ENCODE data around the gene UMODL1.

Gene UMODL1

GRCh38 chr21:42027085-42027821 lies 43.9 kb upstream of the UMODL1 start:
- TF ChIP-seq, protein P1, sequence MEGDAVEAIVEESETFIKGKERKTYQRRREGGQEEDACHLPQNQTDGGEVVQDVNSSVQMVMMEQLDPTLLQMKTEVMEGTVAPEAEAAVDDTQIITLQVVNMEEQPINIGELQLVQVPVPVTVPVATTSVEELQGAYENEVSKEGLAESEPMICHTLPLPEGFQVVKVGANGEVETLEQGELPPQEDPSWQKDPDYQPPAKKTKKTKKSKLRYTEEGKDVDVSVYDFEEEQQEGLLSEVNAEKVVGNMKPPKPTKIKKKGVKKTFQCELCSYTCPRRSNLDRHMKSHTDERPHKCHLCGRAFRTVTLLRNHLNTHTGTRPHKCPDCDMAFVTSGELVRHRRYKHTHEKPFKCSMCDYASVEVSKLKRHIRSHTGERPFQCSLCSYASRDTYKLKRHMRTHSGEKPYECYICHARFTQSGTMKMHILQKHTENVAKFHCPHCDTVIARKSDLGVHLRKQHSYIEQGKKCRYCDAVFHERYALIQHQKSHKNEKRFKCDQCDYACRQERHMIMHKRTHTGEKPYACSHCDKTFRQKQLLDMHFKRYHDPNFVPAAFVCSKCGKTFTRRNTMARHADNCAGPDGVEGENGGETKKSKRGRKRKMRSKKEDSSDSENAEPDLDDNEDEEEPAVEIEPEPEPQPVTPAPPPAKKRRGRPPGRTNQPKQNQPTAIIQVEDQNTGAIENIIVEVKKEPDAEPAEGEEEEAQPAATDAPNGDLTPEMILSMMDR (IDR thresholded peaks at IDR 0.05): no peak

- TF ChIP-seq, protein P1 (IDR thresholded peaks at IDR 0.05): no peak
These were observed 43.0 kb upstream of the UMODL1 start for GRCh38 chr21:42027822-42028765.

DNA sequence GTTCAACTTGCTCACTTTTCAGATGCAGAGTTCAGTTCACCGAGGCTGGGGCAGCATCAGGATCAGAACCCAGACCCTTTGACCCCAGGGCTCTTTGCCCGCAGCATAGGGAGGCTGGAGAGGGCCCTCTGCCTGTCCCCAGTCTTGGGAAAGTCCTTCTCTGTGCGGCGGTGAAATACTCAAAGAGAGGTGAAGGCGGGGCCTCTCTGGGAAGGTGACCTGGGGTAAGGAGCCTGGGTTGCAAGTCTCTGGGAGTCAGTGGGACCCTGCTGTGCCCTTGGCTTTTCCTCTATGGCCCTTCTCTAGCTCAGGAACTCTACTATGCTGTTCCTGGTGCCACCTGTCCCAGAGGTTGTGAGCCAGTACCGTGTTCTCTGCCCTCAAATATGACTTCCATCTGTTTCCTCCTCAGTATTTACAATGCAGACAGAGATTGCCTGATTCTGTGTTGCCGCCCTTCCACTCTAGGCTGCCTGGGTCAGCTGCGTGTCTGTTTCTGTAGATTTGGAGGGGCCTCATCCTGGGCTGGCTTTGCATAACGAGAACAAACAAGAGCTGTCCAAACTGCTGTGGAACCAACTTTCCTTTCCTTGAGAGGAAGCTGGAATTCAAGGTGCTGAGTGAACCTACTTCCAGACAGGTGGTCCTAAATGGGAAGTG lies 42.2 kb upstream of the UMODL1 start:
- TF ChIP-seq, protein P1 (IDR thresholded peaks at IDR 0.05): no peak

DNA sequence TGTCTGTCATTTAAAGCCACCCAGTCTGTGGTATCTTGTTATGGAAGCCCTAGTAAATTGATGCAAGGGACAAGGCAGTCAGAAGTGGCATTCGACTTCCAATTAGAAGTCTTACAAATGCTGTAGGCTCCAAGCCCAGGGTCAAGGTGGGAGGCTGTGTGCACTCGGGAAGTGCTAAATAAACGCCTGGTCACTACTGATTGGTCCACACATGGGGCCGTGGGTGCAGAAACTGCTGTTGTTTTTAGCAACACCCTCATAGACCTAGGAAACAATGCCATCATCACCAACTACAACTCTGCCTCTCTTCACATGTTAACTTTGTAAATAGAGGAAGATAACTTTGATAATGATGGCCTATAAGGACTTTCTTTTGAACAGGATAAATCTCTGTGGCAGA lies 40.8 kb upstream of the UMODL1 start:
- TF ChIP-seq, protein P1 (IDR thresholded peaks at IDR 0.05): no peak

GRCh38 chr21:42031241-42031640 lies 39.9 kb upstream of the UMODL1 start:
- TF ChIP-seq, protein P1 (IDR thresholded peaks at IDR 0.05): no peak

DNA sequence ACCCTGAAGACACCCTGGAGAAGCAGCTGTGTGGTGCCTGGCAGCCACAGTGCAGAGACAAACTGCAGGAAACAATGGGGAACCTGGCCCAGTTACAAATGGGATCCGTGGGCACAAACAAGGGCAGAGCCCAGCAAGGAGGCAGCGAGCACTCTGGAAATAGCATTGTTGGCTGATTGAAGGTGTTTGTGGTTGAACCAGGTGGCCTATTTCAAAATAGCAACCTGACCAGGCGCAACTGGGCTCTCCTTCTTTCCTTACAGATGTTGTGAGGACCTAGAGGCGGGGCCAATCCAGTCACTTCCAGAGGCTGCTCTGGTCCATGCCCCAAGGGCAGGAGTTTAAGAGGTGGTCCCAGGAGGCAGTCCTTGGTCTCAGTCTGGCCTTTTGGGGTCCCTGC lies 39.3 kb upstream of the UMODL1 start:
- TF ChIP-seq, protein P1 (IDR thresholded peaks at IDR 0.05): no peak

GRCh38 chr21:42032266-42032665 lies 38.9 kb upstream of the UMODL1 start:
- TF ChIP-seq, protein P1 (IDR thresholded peaks at IDR 0.05): no peak

Measured in LNCAP (cell line).